ENCODE results near the gene FASTK.

GRCh38 chr7:151048911-151049463, 31.6 kb downstream of the FASTK start:
- TF ChIP-seq CTCF (IDR thresholded peaks at IDR 0.05) (no peak), POLR2AphosphoS5 (IDR thresholded peaks at IDR 0.05) (no peak), POLR2A (IDR thresholded peaks at IDR 0.05) (no peak)
